Ascending aorta (tissue), 2 donors: ENCODE results near the gene CD209. TPM values are rescaled to one million over a fixed set of nuclear protein-coding genes. Genes with fewer than 3 reads are reported as not detected.

Experiments
- DNase-seq, 2 donors: peaks; one replicate each; pipeline ENCODE4 v3.0.0-alpha.2; 2019; ENCODE audit warnings: low spot score in 2 of 2
- H3K27ac ChIP-seq, 2 donors: fragments of 200-600 bp; sonication (generic); one replicate each; pipeline ENCODE4 v1.5.1; 2016 to 2017; ENCODE audit warnings: mild to moderate bottlenecking in 1 of 2
- H3K27me3 ChIP-seq: fragments of 200-600 bp; sonication (generic); one replicate; pipeline ENCODE4 v1.5.1; 2017
- H3K36me3 ChIP-seq, 2 donors: fragments of 200-600 bp; sonication (generic); one replicate each; pipeline ENCODE4 v1.5.1; 2016
- H3K4me1 ChIP-seq, 2 donors: fragments of 200-600 bp; sonication (generic); one replicate each; pipeline ENCODE4 v1.5.1; 2016 to 2017; ENCODE audit warnings: mild to moderate bottlenecking in 1 of 2
- H3K4me3 ChIP-seq, 2 donors: fragments of 200-600 bp; sonication (generic); one replicate each; pipeline ENCODE4 v1.5.1; 2016 to 2017; ENCODE audit warnings: mild to moderate bottlenecking in 1 of 2
- H3K9me3 ChIP-seq, 2 donors: fragments of 200-600 bp; sonication (generic); one replicate each; pipeline ENCODE4 v1.5.1; 2016
- intact Hi-C: fragments of 100-400 bp; cut with DNase I; formaldehyde crosslinking; loops from one replicate; pipeline ENCODE4 v1.15.1; 2023
- total RNA-seq: library from RNA; depleted of rRNA; stranded (reverse); fragments of >200 nt; gene quantifications from one replicate; pipeline ENCODE4 v1.1.0, GENCODE V29; 2016
- TF ChIP-seq, protein P1 (sequence below), 3 experiments: fragments of 200-600 bp in 2 of 3; fragments of 450-650 bp in 1 of 3; sonication (generic) in 2 of 3; IDR thresholded peaks; one replicate each; pipeline ENCODE4 v1.5.1; 2016 to 2019; ENCODE audit warnings: antibody characterized with exemption in 3 of 3, mild to moderate bottlenecking in 1 of 3, moderate library complexity in 1 of 3

The CD209 gene
- total RNA-seq, 1 donor from 2014 or later: 12.6 TPM

DNA sequence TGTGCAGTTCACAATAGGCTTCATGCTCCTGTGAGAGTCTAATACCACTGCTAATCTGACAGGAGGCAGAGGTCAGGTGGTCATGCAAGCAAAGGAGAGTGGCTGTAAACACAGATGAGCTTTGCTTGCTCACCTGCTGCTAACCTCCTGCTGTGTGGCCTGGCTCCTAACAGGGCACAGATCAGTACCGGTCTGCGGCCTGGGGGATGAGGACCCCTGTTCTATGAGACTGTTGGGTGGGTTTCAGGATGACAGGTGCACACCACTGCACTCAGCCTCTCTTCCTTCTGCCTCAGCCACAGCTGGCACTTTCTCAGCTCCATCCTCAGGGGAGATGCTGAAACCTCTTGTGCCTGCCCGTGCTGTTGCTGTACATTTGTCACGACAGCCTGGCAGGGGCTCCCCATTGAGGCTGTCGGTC lies 25.1 kb downstream of the CD209 start:
- TF ChIP-seq, protein P1, sequence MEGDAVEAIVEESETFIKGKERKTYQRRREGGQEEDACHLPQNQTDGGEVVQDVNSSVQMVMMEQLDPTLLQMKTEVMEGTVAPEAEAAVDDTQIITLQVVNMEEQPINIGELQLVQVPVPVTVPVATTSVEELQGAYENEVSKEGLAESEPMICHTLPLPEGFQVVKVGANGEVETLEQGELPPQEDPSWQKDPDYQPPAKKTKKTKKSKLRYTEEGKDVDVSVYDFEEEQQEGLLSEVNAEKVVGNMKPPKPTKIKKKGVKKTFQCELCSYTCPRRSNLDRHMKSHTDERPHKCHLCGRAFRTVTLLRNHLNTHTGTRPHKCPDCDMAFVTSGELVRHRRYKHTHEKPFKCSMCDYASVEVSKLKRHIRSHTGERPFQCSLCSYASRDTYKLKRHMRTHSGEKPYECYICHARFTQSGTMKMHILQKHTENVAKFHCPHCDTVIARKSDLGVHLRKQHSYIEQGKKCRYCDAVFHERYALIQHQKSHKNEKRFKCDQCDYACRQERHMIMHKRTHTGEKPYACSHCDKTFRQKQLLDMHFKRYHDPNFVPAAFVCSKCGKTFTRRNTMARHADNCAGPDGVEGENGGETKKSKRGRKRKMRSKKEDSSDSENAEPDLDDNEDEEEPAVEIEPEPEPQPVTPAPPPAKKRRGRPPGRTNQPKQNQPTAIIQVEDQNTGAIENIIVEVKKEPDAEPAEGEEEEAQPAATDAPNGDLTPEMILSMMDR (IDR thresholded peaks at IDR 0.05): no peak
- no peaks in the 10 kb centered on the region for H3K4me1 ChIP-seq
- no peaks in the 10 kb centered on the region for H3K27me3 ChIP-seq
- no peak for DNase-seq
- H3K36me3 ChIP-seq: no peaks in the 10 kb centered on the region
- intact Hi-C loops: no loop called here
- no peak overlapping the region for H3K27ac ChIP-seq
- no peaks in the 10 kb centered on the region for H3K9me3 ChIP-seq
- H3K4me3 ChIP-seq: no peak overlapping the region

DNA sequence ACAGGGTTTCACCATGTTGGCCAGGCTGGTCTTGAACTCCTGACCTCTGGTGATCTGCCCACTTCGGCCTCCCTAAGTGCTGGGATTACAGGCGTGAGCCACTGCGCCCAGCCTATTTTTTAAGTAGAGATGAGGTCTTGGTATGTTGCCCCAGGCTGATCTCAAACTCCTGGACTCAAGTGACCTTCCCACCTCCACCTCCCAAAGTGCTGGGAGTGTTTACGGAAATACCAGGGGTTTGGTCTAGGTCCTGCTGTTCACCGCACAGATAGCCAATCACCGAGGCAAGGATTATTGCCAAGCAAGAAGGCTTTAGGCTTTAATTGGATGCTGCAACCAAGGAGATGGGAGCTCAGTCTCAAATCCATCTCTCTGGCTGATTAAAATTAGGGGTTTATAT lies 27.0 kb downstream of the CD209 start:
- TF ChIP-seq, protein P1 (IDR thresholded peaks at IDR 0.05): no peak

DNA sequence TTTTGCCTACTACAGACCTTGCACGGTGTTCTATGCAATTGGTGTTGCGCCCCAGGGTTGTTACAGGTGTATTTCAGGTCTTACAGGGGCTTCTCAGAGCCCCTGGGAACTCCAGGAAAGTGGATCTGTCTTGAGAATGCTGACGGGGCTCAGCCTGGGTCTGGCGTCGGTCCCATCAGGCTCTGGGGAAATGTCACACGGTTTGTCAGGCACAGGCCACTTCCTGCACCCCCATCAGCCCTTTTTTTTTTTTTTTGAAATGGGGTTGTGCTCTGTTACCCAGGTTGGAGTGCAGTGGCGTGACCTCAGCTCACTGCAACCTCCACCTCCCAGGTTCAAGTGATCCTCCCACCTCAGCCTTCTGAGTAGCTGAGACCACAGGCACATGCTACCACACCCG lies 28.7 kb downstream of the CD209 start:
- Histone ChIP-seq H3K4me1 (no peaks in the 10 kb centered on the region), H3K36me3 (no peaks in the 10 kb centered on the region), H3K4me3 (no peak overlapping the region), H3K27me3 (no peaks in the 10 kb centered on the region), H3K27ac (no peak overlapping the region), H3K9me3 (no peaks in the 10 kb centered on the region)
- intact Hi-C loops: no loop called here
- TF ChIP-seq, protein P1 (IDR thresholded peaks at IDR 0.05): no peak
- DNase-seq: no peak

More for the DNA sequence above, 27.0 kb downstream of the CD209 start:
- Histone ChIP-seq H3K27ac (no peak overlapping the region), H3K4me1 (no peaks in the 10 kb centered on the region), H3K9me3 (no peaks in the 10 kb centered on the region), H3K4me3 (no peak overlapping the region), H3K27me3 (no peaks in the 10 kb centered on the region), H3K36me3 (no peaks in the 10 kb centered on the region)
- intact Hi-C loops: no loop called here
- no peak for DNase-seq

DNA sequence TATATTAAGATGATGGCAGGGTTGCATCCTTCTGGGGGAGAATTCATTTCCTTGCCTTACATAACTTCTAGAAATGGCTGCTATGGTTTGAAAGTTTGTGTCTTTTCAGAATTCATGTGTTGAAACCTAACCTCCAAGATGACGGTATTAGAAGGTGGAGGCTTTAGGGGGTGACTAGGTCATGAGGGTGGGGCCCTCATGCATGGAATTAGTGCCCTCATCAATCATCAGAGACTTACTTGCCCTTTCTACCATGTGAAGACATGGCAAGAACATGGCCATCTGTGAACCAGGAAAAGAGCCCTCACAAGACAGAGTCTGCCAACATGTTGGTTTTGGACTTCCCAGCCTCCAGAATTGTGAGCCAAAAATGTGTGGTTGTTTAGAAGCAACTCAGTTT lies 30.6 kb downstream of the CD209 start:
- Histone ChIP-seq H3K36me3 (no peaks in the 10 kb centered on the region), H3K9me3 (no peaks in the 10 kb centered on the region), H3K4me1 (no peaks in the 10 kb centered on the region), H3K4me3 (no peak overlapping the region), H3K27ac (no peak overlapping the region), H3K27me3 (no peaks in the 10 kb centered on the region)
- no peak for DNase-seq
- TF ChIP-seq, protein P1 (IDR thresholded peaks at IDR 0.05): no peak
- intact Hi-C loops: no loop called here

DNA sequence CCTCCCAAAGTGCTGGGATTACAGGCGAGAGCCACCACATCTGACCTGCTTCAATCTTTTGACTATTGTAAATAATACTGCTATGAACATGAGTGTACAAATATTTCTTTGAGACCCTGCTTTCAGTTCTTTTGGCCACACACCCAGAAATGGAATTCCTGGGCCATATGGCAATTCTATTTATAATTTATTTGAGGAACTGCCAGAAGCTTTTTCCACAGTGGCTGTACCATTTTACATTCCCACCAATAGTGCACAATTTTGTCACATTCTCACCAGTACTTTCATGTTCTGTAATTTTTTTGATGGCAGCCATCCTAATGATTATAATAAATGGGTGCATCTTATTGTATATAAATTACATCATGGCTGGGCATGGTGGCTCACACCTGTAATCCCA lies 31.7 kb downstream of the CD209 start:
- Histone ChIP-seq H3K27me3 (no peaks in the 10 kb centered on the region), H3K4me1 (no peaks in the 10 kb centered on the region), H3K27ac (no peak overlapping the region), H3K4me3 (no peak overlapping the region), H3K9me3 (no peaks in the 10 kb centered on the region), H3K36me3 (no peaks in the 10 kb centered on the region)
- TF ChIP-seq, protein P1 (IDR thresholded peaks at IDR 0.05): no peak
- no peak for DNase-seq
- intact Hi-C loops: no loop called here

DNA sequence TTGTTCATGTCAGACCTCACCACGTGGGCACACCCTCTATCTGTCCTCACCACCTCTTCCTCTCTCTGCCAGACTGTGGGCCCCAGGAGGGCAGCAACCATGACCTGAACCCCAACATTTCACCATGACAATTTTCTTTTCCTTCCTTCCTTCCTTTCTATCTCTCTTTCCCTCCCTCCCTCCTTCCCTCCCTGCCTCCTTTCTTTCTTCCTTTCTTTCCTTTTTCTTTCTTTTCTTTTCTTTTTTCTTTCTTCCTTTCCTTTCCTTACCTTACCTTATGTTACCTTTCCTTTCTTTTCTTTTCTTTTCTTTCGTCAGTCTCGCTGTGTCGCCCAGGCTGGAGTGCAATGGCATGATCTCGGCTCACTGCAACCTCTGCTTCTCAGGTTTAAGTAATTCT lies 36.7 kb downstream of the CD209 start:
- no peaks in the 10 kb centered on the region for H3K27me3 ChIP-seq
- H3K4me1 ChIP-seq: no peaks in the 10 kb centered on the region
- TF ChIP-seq, protein P1 (IDR thresholded peaks at IDR 0.05): no peak
- H3K4me3 ChIP-seq: no peak overlapping the region
- DNase-seq: no peak
- intact Hi-C loops: no loop called here
- H3K36me3 ChIP-seq: no peaks in the 10 kb centered on the region
- H3K27ac ChIP-seq: no peak overlapping the region
- H3K9me3 ChIP-seq: no peaks in the 10 kb centered on the region
